Measurements from ENCODE around the gene DACT3.

DACT3 gene

DNA sequence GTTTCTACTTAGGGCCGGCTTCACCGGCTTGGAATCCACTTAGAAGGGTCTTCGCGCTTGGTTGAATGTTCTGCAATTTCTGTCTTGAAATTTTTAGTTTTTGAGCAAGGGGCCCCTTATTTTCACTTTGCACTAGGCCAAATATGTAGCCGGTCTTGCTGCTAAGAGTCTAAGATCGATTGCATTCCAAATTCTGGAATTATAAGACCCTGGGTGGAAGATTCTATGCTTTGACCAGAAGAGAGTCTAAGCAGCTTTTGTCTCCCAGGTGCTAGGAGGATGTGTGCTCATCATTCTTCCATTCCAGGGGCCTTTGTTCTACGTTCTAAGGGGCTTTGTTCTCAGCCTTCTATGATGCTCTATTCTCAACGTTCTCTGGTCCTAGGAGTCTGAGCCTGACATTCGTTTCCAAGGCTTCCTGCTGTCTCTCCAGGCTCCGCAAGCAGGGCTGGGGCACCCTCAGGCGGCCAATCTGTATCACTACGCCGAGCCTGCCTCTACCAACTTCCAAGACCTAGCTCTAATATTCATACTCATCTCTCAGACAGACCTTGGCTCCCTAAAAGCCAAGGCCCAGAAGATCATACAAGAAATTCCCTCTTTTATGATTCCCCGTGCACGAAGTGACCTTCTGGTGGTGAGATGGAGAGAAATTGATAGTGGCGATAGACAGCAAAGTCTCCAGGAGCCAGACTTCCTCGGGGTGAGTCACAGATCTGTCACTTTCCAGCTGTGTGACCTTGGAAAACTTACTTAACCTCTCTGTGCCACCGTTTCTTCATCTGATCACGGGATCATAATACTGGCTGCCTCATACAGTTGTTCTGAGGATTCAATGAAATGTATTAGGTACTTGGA, 982 bp upstream of the DACT3 start:
- DNase-seq, result peak; percentile 80

DNA sequence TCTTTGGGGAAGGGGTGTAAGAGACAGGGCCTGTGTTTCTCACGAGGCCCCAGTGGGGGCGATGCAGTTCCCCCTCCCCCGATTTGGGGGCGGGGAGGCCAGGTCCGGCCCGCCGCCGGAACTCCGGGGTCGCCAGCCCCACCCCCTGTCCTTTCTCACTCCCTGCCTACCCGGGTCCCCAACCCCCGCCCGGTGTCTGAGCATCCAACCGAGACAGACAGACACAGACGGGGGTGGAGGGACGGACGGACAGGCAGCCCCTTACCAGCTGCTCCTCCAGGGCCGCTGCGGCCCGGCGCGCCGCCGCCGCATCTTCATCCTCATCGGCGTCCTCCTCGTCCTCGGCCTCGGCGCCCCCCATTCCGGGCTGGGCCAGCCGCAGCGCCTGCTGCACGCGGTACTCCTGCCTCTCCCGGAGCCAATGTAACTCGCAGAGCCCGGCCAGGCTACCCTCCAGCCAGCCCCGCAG, 397 bp downstream of the DACT3 start:
- DNase-seq, result peak; percentile 16

DNA sequence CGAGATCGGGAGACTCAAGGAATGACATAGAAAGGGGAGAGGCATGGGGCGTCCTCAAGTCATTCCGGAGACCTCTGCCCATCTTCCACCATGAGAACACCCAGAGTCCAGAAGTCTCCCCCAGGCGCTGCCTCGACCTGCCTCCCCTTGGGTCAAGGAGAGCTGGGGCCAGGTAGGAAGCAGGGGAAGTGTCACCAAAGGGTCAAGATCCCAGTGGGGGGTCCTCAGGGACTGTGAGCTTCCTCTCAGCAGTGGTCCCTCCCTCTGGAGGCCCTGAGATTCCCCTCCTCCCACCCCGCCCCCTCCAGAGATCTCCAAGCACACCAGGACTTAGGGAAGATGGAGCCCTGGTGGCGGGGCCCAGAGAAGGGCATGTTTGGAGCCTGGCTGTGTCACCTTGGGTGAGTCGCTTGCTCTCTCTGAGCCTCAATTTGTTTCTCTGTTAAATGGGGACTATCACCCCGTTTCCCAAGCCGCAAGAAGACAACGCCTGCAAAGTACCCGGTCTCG, 919 bp downstream of the DACT3 start:
- DNase-seq, result no peak

DNA sequence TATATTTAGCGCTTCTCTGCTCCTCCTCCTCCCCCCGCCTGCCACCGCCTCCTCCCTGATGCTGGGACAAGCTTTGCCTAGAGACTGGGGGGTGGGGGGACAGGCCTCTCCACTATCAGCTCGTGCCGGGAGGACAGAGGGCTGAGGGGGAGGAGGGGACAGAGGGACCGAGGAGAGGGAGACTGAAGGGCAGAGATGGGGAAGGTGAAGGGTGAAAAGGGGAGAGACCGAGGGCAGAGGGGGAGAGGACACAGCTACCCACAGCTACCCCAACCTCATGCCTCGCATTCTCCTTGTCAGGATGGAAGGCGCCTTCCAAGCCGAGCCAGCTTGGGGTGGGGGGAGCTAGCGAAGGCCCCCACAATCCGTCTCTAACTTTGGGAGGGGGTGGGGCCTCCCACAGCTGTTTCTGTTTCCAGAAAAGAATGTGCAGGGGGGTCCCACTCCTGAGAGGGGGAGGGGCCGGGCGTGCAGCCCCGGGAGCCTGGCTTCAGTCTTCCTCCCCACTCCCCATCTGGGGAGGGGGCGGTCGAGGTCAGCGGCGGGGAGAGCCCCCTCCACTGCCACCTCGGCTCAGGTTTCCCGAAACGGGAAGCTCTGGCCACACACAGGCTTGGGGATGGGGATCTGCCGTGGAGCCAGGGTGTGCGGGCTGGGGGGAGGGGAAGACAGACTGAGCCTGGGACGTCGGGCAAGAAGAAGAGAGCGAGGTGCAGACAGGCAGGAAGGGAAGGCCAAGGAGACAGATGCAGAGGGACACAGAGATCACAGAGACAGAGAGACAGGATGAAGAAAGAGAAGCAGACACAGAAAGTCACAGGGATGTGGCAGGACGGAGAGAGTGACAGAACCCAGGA, 1.6 kb downstream of the DACT3 start:
- no peak for DNase-seq

DNA sequence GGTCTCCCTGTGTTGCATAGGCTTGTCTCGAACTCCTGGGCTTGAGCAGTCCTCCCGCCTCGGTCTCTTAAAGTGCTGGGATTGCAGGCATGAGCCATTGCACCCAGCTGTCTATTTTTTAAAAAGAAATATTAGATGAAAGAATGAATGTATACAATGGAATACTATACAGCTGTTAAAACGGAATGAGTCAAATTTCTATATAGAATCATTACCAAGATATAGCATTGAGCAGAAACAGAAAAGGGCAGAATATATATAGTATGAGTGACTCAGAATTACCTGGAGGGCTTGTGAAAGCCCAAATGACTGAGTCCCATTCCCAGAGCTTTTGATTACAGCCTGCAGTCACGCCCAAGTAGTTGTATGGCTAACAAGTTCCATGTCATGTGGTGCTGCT, 4.4 kb downstream of the DACT3 start:
- no peak for DNase-seq

DNA sequence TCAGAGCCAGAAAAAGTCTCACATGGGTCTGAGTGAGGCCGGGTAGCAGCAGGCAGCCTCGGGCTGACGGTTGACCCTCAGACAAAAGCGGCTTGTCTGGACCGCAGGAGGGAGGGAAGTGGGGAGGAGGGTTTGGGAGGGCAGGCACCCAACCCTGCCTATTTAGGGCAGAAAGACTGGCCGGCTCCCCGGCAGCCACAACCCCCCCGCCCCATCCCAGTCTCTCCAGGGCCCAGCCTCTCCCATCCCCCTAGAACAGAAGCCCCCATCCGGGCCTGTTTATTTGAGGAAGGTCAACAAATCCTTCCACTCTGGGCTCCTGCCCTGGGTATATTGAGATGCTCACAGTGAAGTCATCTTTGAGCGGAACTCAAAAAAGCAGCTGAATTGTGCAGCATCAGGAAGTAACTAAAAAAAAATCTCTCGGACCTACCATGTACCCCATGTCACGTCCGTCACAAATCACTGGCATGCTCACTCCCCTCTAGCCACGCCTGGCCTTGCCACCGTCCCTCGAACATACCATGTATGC, 6.3 kb downstream of the DACT3 start:
- DNase-seq, result no peak

DNA sequence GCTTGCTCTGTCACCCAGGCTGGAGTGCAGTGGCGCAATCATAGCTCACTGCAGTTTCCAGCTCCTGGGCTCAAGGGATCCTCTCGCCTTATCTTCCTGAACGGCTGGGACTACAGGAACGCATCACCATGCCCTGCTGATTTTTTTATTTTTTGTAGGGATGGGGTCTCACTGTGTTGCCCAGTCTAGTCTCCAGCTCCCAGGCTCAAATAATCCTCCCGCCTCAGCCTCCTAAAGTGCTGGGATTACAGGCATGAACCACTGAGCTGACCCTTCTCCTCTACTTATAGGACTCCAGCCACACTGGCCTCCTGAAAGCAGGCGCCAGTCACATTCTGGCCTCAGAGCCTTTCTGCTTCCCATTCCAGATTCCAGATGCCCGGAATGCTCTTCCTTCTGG, 10.5 kb downstream of the DACT3 start:
- no peak for DNase-seq

DNA sequence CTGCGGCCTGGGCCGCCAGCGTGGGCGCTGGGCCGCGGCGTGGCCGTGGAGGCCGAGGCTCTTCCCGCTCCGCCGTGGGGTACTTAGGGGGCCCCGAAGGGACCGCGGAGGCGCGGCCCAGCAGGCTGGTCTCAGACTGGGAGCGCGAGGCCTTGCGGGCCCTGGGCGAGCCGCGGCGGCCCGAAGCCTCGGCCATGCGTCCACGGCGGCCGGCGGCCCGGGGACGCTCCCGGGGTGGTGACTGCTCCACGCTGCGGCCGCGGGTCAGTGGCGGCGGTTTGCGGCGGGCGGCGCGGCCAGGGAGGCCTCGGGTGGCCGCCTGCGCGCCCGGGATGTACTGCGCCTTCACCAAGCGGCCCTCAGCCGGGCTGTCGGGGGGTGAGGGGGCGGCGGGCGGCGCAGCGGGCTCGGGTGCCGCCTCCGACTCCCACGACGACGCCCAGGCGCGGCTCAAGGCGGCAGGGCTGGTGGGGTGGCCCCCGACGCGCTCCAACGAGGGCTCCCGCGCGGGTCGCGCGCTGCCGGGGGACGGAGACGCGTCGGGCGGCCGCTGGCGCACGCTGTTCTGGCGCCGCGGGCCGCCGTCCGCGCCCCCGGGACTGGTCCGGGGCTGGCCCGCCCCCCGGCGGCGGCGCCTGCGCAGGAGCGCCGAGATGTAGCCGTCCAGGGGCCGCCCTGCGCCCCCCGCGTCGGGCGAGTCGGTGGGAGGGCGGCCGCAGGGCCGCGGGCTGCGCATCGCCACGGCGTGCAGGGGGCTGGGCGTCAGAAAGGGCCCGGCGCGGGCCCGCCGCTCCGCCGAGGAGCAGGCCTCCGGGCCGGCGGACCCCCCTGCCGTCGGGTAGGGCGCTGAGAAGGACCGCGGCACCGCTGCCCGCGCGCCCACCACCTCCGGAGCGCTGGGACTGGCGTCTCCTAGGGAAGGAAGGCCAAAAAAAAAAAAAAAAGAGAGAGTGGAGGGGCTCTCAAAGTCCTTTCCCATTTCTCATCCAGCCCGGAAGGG, 11.7 kb downstream of the DACT3 start:
- DNase-seq, result no peak

DNA sequence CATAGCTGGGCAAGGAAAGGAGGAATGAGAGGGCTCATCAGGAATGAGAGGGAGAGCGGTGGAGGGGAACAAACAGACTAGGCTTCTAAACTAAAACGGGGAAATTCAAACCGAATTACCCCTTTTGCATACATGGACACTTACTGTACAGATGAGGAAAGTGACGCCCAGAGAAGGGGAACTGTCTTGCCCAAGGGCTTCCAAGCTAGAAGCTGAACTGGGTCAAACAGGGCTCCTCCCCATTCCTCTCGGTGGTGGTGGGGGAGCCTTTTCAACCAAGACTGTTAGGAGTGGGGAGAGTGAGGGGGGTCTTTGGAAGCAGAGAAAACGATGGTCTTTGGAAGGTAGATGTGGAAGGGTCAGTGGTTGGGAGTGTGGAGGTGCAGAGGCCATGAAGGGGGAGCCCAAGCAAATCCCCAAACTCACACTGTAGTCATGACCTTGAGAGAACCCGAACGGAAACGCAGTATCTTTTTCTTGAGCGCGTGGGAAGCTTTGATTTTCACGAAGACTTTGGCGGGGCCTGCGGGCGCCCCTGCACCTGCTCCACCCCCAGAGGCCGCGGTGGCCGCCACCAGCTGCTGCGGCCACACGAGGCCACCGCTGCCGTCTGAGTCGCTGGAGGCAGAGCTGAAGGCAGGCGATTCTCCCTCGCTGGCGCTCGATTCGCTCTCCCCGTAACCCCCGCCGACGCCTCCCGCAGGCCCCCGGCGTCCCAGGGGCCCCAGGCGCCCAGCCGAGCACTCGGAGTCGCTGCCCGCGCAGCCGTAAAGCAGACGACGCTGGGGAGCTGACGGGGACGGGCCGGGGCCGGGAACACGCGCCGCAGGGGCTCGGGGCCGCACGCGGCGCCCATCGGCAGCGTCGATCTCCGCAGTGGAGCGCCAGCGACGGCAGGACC, 12.7 kb downstream of the DACT3 start:
- DNase-seq, result no peak

DNA sequence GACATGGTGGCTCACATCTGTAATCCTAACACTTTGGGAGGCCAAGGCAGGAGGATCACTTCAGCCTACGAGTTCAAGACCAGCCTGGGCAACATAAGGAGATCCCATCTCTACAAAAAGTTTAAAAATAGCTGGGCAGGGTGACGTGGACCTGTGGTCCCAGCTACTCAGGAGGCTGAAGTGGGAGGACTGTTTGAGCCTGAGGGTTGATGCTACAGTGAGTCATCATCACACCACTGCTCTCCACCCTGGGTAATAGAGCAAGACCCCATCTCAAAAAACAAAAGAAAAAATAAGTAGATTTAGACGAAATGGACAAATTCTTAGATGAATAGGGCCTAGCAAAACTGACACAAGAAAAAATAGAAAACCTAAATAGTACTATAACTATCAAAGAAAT, 14.6 kb downstream of the DACT3 start:
- DNase-seq, result no peak

DNA sequence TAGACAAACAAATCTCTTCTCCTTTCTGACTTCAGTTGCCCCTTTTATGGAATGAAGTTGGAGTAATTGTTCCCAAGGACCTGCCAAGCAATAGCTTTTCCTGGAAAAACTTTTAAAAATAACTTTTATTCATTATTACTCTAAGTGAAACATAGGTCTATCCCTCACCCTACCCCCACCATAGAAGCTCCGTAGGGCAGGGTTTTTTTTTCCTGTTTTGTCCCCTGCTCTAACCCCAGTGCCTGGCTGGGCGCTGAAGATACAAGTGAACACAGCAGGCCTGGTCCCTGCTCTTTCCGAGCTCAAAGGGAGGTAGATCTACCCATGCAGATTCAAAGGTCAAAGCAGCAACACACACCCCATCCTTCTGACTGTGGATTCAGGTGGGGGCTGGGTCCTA, 16.3 kb downstream of the DACT3 start:
- DNase-seq, result no peak

DNA sequence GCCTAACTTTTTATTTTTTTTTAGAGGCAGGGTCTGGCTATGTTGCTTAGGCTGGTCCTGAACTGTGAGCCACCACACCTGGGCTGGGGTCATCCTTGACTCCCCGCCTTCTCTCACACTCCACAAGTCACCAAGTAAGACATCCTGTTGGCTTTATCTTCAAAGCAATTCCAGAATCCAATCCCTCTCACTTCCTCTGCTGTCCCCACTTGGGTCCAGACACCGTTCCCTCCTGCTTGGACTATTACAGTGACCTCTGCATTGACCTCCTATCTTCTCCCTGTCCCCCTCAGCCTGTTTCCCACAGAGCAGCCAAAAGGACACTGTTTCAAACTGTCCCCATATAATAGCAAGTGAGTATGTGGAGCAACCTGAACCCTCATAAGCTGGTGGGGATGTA, 20.3 kb downstream of the DACT3 start:
- DNase-seq, result no peak

DNA sequence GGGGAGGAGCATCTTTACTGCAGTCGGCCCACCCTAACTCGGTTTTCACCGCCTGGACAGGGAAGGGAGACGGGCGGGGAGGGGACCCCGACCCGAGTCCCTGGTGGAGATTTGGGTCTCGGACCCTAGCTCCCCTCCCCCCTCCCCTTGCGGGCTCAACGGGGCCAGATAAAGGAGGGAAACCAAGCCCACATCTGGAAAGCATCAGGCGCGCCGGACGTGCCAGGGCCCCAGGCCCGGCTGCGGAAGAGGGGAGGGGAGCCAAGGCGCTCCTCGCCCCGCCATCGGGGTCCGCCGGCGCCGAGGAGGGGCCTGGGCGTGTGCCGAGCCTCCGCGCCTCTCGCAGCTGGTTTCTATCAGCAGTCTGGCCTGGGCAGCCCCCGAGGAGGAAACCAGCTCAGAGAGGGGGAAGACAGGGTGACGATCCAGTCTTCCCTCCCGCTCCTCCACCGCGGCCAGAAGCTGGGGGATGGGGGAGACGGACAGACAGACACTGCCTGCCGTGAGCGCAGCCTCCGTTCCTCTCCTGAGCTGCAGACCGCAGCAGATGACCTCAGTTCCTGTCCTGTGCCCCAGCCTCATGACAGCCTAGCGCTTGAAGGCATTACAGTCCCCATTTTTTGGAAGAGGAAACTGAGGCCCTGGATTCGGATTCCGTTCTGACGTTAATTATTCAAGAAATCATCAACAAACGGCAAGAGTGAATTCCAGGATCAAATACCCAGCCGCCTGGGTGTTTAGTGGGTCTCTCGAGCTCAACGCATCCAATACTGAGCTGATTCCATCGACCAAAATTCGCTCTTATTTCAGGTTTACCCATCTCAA, 21.4 kb downstream of the DACT3 start:
- no peak for DNase-seq

DNA sequence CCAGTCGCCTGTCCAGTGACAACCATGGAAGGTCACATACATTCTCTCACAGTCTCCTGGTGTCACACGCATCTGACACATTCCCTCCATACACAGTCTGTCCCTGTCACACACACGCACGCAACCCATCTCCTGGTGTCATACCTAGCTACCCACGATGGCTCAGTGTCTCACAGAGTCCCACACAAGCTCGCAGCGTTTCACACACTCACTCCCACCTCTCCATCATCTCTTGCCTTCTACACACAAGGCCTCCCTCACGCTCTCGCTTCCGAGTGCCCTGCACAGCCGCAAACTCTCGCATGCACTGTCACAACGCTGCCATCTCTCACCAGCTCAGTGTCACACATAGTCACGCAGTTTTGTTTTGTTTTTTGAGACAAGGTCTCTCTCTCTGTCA, 23.8 kb downstream of the DACT3 start:
- no peak for DNase-seq

DNA sequence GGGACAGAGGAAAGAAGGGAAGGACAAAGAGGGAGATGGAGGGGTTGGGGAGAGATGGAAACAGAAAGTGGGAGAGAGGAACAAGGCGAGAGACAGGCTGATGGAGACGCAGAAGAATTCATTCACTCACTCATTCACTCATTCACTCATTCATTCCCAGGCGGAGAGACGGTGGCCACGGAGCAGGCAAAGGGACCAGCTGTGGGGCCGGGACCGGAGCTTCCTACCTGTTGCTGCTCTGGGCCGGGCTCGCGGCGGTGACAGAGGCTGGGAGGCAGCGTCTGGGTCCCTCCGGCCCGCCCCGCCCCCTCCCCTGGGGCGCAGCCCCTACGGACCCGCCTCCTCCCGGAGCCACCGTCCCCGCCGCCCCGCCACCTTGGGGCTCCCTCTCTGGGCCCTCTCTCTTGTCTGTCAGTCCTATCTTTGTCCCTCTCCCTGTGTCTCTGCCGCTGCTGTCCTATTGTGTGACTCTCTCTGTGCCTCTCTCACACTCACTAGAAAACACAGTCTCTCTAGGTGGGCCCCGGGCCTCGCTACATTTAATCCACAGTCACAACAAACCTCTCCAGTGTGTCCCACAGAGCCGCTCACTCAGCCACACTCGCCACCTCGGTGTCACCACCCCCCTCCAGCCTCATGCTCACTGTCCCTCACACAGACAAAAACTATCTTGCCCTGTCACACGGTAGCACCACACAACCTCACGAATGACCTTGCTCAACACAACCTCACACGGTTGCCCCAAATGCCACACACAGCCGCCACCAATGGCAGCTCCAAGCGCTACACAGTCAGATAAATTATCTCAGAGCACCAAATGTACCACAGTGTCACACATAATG, 24.8 kb downstream of the DACT3 start, which contains the start of gene GNG8:
Gene GNG8 (minus strand): TSS at position 283 of the 842 bp plus-strand sequence. CDS start 1,520 bp downstream, outside the sequence.
- DNase-seq, result peak; percentile 38

DNA sequence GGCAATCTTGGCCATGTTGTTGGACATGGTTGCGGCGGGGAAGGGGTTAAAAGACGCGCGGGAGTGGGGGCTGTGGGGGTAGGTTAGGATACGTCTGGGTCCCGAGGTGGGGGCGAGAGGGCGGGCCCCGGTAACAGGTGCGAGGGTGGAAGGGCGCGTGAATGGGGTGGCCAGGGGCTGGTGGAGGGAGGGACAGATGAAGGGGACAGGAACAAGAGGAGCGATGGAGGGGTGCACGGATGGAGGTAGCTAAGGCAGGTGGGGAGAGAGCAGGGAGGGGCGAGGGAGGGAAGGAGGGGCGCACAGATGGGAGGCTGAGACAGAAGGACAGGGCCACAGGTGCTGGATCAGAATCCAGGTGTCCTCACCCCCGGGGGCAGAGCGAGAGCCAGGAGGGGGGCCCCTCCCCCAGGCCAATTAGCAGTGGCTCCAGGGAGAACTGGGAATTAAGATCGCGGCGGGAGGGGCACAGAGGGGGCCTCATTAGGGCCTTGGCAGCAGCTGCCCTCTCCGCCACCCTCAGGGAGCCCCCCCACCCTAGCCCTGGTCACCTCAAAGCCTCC, 26.2 kb downstream of the DACT3 start:
- no peak for DNase-seq

DNA sequence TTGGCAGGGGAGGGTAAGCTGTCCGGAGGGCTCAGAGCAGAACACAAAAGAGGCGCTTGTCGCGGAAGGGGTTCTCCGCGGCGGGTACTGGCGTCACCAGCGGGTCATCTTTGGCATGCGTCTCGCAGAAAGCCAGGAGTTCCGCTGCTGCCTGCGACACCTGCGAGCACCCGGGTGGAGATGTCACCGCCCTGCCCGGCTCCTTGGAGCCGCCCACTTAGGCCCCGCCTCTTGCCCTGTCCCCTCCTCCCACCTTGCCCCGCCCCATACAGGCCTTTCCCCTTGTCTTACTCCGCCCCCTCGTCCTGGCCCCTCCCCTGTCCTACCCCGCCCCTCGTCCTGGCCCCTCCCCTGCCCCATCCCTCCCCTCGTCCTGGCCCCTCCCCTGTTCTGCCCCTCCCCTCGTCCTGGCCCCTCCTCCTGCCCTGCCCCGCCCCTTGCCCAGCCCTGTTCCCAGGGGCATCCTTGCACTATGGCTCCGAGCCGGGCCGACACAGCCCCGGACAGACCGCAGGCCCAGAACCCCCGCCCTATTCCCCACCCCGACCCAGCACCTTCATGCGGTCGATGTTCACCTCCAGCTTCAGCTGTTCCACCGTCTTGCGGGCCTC, 26.8 kb downstream of the DACT3 start:
- DNase-seq, result peak; percentile 96

DNA sequence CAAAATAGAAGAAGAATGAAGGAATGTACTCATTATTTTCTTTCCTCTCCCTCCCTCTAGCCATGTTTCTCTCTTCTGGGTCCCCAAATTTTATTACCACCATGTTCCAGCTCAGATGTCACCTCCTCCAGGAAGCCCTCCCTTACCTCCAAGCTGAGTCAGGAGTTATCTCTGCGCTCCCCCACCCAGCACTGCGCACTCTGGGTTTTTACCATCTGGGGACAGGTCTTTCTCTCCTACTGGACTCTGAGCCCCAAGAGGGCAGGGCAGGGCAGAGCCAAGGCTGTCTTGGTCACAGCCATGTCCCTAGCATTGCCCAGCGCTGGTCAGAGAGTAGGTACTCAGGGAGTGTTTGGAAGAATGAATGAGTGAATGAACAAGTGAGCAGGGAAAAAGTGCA, 27.9 kb downstream of the DACT3 start:
- no peak for DNase-seq
